ENCODE data around the gene ASPDH.

GRCh38 chr19:50482916-50483315 lies 30.8 kb downstream of the ASPDH start:
- TF ChIP-seq CTCF (IDR thresholded peaks at IDR 0.05; ENCODE audit: extremely low read depth in 1 of 2, insufficient read depth in 1 of 2, low read depth in 1 of 2, low read length in 2 of 2) (no peak), EZH2 (IDR thresholded peaks at IDR 0.05; ENCODE audit: borderline replicate concordance, low read depth, low read length, severe bottlenecking) (no peak), MYC (IDR thresholded peaks at IDR 0.05; ENCODE audit: low read depth, low read length) (no peak), JUN (IDR thresholded peaks at IDR 0.05; ENCODE audit: borderline replicate concordance, insufficient read depth, insufficient read length, low read depth) (no peak), POLR2AphosphoS5 (IDR thresholded peaks at IDR 0.05; ENCODE audit: insufficient read depth, low read depth, low read length) (no peak)

All from endothelial cell of umbilical vein (primary cell).